ENCODE measurements around the gene RESP18.
"Not testable (repeated sequence)": the region's sequence is repeated elsewhere in the genome, so short reads cannot be mapped to it uniquely, and the experiment has no call there.

The RESP18 gene

DNA sequence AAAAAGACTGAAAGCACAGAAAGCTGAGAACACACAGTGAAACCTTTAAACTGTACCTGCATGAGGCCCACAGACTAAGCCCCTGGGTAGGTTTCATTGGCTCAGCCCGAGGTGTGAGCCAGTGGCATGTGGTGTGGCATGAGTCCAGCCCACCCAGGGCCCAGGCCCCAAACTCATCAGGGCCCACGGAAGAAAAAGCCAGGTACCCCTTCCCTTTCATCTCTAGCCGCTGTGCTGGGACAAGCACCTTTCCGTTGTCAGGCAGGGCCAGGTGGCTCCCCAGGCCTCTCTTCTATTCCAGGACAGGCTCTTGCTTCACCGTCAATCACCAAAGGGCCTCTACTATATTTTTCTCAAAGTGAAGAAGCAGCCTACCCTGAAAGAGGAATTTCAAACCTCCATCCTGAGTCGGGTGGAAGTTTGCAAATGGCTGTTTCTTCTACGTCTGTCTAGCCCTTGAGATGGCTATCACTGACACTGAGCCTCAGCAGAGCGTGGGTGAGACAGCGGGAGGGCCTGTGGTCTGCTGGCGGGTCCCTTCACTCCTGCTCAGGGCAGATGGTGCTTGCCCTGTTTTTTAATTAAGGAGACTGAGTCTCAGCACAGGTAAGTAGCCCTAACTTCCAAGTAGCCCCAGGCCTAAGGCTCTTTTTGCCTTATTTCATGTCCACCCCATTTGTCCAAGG lies 44.8 kb downstream of the RESP18 start:
- H3K36me3 ChIP-seq, result peaks cover 9% of the 10 kb centered on the region; the same call in 1 of the 2 replicates
- TF ChIP-seq Cebpa-rat (IDR thresholded peaks at IDR 0.05), result no peak
- H3K4me1 ChIP-seq, result peaks cover 51% of the 10 kb centered on the region
- no peaks in the 10 kb centered on the region for H3K9me3 ChIP-seq
- no peak overlapping the region for H3K4me3 ChIP-seq
- no peaks in the 10 kb centered on the region for H3K27me3 ChIP-seq
- H4K20me1 ChIP-seq, result peaks cover 16% of the 10 kb centered on the region; the same call in 1 of the 2 replicates
- H3K27ac ChIP-seq, result peak overlapping the region; percentile 9; the same call in 1 of the 2 replicates
- H3K4me2 ChIP-seq, result no peak overlapping the region
- H3K9ac ChIP-seq, result 0 out of 2 replicates have a peak overlapping the region, but pooled peaks have one; percentile 38

- not testable (repeated sequence) for H3K9ac ChIP-seq, H3K9me3 ChIP-seq, H3K27ac ChIP-seq, H3K4me3 ChIP-seq, H3K36me3 ChIP-seq, H3K4me2 ChIP-seq, H3K27me3 ChIP-seq
- Histone ChIP-seq H3K4me1 (peaks cover 57% of the 10 kb centered on the region), H4K20me1 (peaks cover 23% of the 10 kb centered on the region; the same call in 1 of the 2 replicates)
Measured at GRCh38 chr2:219287116-219287440, 45.5 kb downstream of the RESP18 start.

DNA sequence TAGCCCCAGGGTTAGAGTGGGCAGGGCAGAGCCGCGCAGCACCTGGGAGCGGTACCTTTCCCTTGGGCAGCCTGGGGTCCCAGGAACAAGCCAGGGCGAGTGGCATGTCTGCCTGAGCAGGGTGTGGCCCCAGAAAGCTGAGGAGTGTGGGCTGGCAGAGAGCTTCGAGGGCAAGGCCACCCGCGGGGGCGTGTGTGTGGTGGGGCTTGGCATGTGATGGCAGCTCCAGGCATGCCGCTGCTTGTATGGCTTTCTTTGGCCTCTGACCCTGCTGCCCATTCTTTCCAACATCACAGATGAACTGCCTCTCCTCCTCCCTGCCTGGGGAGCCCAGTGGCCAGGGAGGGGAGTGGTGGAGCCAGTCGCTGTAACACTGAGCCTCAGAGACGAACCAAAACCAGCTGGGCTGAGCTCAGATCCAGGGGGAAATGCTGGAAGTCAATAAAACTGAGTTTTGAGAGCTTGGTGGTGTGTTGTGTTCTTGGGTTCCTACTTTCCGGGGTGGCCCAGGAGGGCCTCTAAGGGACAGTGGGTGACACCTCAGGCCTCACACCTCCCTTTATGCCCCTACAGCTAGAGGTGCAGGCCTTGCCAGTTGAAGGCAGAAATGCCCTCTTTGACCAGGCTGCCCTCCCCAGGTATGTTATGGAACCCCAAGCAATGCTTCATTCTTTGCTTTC lies 46.0 kb downstream of the RESP18 start:
- Histone ChIP-seq H3K27me3 (no peaks in the 10 kb centered on the region), H3K9me3 (no peaks in the 10 kb centered on the region), H3K9ac (no peak overlapping the region), H3K4me2 (peak overlapping the region; percentile 42; the same call in 1 of the 2 replicates), H3K4me3 (no peak overlapping the region), H3K4me1 (peaks cover 62% of the 10 kb centered on the region), H3K36me3 (peaks cover 9% of the 10 kb centered on the region; the same call in 1 of the 2 replicates), H4K20me1 (peaks cover 28% of the 10 kb centered on the region; the same call in 1 of the 2 replicates), H3K27ac (no peak overlapping the region)
- TF ChIP-seq Cebpa-rat (IDR thresholded peaks at IDR 0.05), result no peak

- no peaks in the 10 kb centered on the region for H3K9me3 ChIP-seq
- H3K27ac ChIP-seq, result peak overlapping the region; percentile 28; the same call in 1 of the 2 replicates
- no peaks in the 10 kb centered on the region for H3K27me3 ChIP-seq
- peak overlapping the region; percentile 25 for H3K4me3 ChIP-seq
- peaks cover 9% of the 10 kb centered on the region; the same call in 1 of the 2 replicates for H3K36me3 ChIP-seq
- peak overlapping the region; percentile 17 for H3K9ac ChIP-seq
- peaks cover 30% of the 10 kb centered on the region; the same call in 1 of the 2 replicates for H4K20me1 ChIP-seq
- peaks cover 68% of the 10 kb centered on the region for H3K4me1 ChIP-seq
- TF ChIP-seq Cebpa-rat (IDR thresholded peaks at IDR 0.05), result no peak
- peak overlapping the region; percentile 99 for H3K4me2 ChIP-seq
Measured at GRCh38 chr2:219285894-219286425, 46.6 kb downstream of the RESP18 start.

DNA sequence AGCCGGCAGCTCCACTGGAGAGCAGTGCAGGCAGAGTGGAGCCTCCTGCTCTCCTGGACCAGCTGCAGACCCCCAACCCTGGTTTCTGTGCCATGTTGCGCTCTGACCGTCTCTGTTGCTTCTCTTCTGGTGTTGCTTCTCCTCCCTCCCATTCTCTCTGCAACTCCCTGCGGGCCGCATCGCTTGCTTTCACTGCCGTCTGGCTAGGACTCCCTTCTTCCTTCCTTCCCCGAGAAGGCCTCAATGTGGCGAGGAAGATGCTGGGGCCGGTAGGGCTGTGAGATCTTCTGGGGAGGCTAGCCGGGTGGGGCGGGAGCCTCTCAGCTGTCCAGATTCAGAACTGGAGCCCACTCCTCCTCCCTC lies 47.2 kb downstream of the RESP18 start:
- no peak for TF ChIP-seq Cebpa-rat (IDR thresholded peaks at IDR 0.05)

GRCh38 chr2:219284501-219285372 lies 47.8 kb downstream of the RESP18 start:
- TF ChIP-seq Cebpa-rat (IDR thresholded peaks at IDR 0.05), result no peak
- peak overlapping the region; percentile 28; the same call in 1 of the 2 replicates for H3K27ac ChIP-seq
- no peaks in the 10 kb centered on the region for H3K27me3 ChIP-seq
- no peaks in the 10 kb centered on the region for H3K9me3 ChIP-seq
- no peak overlapping the region for H3K4me3 ChIP-seq
- H3K4me2 ChIP-seq, result peak overlapping the region; percentile 99
- peaks cover 30% of the 10 kb centered on the region; the same call in 1 of the 2 replicates for H4K20me1 ChIP-seq
- peaks cover 9% of the 10 kb centered on the region; the same call in 1 of the 2 replicates for H3K36me3 ChIP-seq
- peaks cover 76% of the 10 kb centered on the region for H3K4me1 ChIP-seq
- peak overlapping the region; percentile 17; the same call in 1 of the 2 replicates for H3K9ac ChIP-seq

More for the DNA sequence above, 47.2 kb downstream of the RESP18 start:
- H3K9me3 ChIP-seq, result no peaks in the 10 kb centered on the region
- peak overlapping the region; percentile 28; the same call in 1 of the 2 replicates for H3K27ac ChIP-seq
- H3K4me2 ChIP-seq, result peak overlapping the region; percentile 99
- peaks cover 74% of the 10 kb centered on the region for H3K4me1 ChIP-seq
- no peaks in the 10 kb centered on the region for H3K27me3 ChIP-seq
- peaks cover 9% of the 10 kb centered on the region; the same call in 1 of the 2 replicates for H3K36me3 ChIP-seq
- H3K9ac ChIP-seq, result peak overlapping the region; percentile 17
- peaks cover 30% of the 10 kb centered on the region; the same call in 1 of the 2 replicates for H4K20me1 ChIP-seq
- H3K4me3 ChIP-seq, result peak overlapping the region; percentile 25

DNA sequence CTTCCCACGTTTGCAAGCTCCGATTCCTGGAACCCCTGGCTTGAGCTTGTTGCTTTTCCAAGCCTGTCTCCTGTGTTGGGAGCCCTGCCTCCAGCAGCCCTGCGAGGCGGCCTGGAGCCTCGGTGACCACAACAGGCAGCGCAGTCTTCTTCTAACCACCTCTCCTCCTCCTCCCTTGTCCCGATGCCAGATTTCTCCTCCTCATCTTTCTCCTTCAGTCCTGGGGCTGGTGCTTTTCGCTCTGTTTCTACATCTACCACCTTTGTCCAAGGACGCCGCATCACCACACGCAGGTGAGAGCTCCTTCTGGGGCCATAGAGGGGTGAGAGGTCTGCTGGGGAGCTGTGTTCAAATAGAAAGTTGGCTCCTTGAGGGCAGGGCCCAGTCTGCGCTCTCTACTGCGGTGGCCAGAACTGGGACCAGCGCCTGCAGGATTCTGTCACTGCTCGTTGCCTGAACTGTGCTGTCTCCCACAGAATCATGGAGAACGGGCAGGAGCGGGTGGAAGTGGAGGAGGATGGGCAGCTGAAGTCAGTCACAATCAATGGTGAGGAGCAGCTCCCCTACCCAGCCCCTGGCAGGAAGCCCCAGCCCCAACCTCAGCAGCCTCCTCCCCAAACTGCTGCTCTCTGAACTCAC lies 49.5 kb downstream of the RESP18 start:
- peaks cover 87% of the 10 kb centered on the region for H3K4me1 ChIP-seq
- peak overlapping the region; percentile 61 for H3K9ac ChIP-seq
- peak overlapping the region; percentile 99 for H3K4me2 ChIP-seq

DNA sequence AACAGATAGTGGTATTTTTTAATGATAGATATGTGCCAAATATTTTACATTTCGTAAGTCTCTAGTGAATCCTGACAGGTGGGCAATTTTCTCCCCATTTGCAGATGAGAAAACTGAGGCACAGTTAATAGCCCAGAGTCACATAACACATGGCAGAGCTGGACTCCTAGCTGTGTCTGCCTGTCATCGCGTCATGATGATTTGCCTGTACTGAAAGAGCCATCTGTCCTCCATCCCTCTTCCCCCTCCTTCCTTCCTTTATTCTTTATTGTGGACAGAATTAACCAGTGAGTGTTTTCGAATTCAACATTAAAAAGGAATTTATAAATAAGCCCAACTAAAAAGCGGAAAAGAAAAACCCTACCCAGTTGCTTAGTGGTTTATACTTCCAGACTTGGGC lies 50.2 kb downstream of the RESP18 start:
- H3K4me3 ChIP-seq, result 0 out of 2 replicates have a peak overlapping the region, but pooled peaks have one; percentile 18
- H3K4me1 ChIP-seq, result peaks cover 89% of the 10 kb centered on the region
- H3K9me3 ChIP-seq, result no peaks in the 10 kb centered on the region
- peaks cover 9% of the 10 kb centered on the region; the same call in 1 of the 2 replicates for H3K36me3 ChIP-seq
- no peak for TF ChIP-seq Cebpa-rat (IDR thresholded peaks at IDR 0.05)
- H3K4me2 ChIP-seq, result peak overlapping the region; percentile 99
- H4K20me1 ChIP-seq, result peaks cover 30% of the 10 kb centered on the region; the same call in 1 of the 2 replicates
- H3K27me3 ChIP-seq, result no peaks in the 10 kb centered on the region
- peak overlapping the region; percentile 61 for H3K9ac ChIP-seq
- peak overlapping the region; percentile 53; the same call in 1 of the 2 replicates for H3K27ac ChIP-seq

More for the DNA sequence above, 49.5 kb downstream of the RESP18 start:
- H3K36me3 ChIP-seq, result peaks cover 9% of the 10 kb centered on the region; the same call in 1 of the 2 replicates
- H3K27me3 ChIP-seq, result no peaks in the 10 kb centered on the region
- H3K4me3 ChIP-seq, result 0 out of 2 replicates have a peak overlapping the region, but pooled peaks have one; percentile 18
- peak overlapping the region; percentile 53 for H3K27ac ChIP-seq
- no peak for TF ChIP-seq Cebpa-rat (IDR thresholded peaks at IDR 0.05)
- peaks cover 30% of the 10 kb centered on the region; the same call in 1 of the 2 replicates for H4K20me1 ChIP-seq
- H3K9me3 ChIP-seq, result no peaks in the 10 kb centered on the region
